ENCODE data around the gene FIZ1.

Gene FIZ1

GRCh38 chr19:55544014-55544413 lies 55.3 kb downstream of the FIZ1 start:
- Histone ChIP-seq H3K36me3 (ENCODE audit: insufficient read depth, low read length) (no peaks in the 10 kb centered on the region), H3K27me3 (ENCODE audit: insufficient read depth, low read length, poor library complexity, severe bottlenecking) (no peaks in the 10 kb centered on the region), H4K20me1 (ENCODE audit: insufficient read depth, low read length, poor library complexity, severe bottlenecking) (no peaks in the 10 kb centered on the region), H3K9me3 (ENCODE audit: insufficient read depth, low read depth, low read length) (no peaks in the 10 kb centered on the region), H3K79me2 (ENCODE audit: insufficient read depth, low read length) (no peaks in the 10 kb centered on the region), H3K4me3 (ENCODE audit: low read length, poor library complexity, severe bottlenecking) (no peak overlapping the region), H3K4me1 (ENCODE audit: insufficient read depth, low read length, poor library complexity, severe bottlenecking) (no peaks in the 10 kb centered on the region), H3F3A (ENCODE audit: low read depth) (no peaks in the 10 kb centered on the region), H3K9me2 (replicated peaks; ENCODE audit: low read depth, low read length) (no peaks in the 10 kb centered on the region), H2AFZ (ENCODE audit: low read length) (no peak overlapping the region), H3K9ac (ENCODE audit: low read depth, low read length, poor library complexity, severe bottlenecking) (no peak overlapping the region), H3K4me2 (ENCODE audit: low read depth, low read length, poor library complexity, severe bottlenecking) (no peak overlapping the region)
- TF ChIP-seq EZH2phosphoT487 (IDR thresholded peaks at IDR 0.05; ENCODE audit: borderline replicate concordance) = no peak
- TF ChIP-seq, protein P1, sequence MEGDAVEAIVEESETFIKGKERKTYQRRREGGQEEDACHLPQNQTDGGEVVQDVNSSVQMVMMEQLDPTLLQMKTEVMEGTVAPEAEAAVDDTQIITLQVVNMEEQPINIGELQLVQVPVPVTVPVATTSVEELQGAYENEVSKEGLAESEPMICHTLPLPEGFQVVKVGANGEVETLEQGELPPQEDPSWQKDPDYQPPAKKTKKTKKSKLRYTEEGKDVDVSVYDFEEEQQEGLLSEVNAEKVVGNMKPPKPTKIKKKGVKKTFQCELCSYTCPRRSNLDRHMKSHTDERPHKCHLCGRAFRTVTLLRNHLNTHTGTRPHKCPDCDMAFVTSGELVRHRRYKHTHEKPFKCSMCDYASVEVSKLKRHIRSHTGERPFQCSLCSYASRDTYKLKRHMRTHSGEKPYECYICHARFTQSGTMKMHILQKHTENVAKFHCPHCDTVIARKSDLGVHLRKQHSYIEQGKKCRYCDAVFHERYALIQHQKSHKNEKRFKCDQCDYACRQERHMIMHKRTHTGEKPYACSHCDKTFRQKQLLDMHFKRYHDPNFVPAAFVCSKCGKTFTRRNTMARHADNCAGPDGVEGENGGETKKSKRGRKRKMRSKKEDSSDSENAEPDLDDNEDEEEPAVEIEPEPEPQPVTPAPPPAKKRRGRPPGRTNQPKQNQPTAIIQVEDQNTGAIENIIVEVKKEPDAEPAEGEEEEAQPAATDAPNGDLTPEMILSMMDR (conservative IDR thresholded peaks at IDR 0.05; ENCODE audit: low read length) = no peak

- Histone ChIP-seq H3K27me3 (ENCODE audit: insufficient read depth, low read length, poor library complexity, severe bottlenecking) (no peaks in the 10 kb centered on the region), H3F3A (ENCODE audit: low read depth) (no peaks in the 10 kb centered on the region), H3K4me3 (ENCODE audit: low read length, poor library complexity, severe bottlenecking) (no peak overlapping the region), H3K4me2 (ENCODE audit: low read depth, low read length, poor library complexity, severe bottlenecking) (no peak overlapping the region), H3K79me2 (ENCODE audit: insufficient read depth, low read length) (no peaks in the 10 kb centered on the region), H4K20me1 (ENCODE audit: insufficient read depth, low read length, poor library complexity, severe bottlenecking) (no peaks in the 10 kb centered on the region), H3K9me3 (ENCODE audit: insufficient read depth, low read depth, low read length) (no peaks in the 10 kb centered on the region), H3K9me2 (replicated peaks; ENCODE audit: low read depth, low read length) (no peaks in the 10 kb centered on the region), H3K9ac (ENCODE audit: low read depth, low read length, poor library complexity, severe bottlenecking) (no peak overlapping the region), H3K4me1 (ENCODE audit: insufficient read depth, low read length, poor library complexity, severe bottlenecking) (no peaks in the 10 kb centered on the region), H2AFZ (ENCODE audit: low read length) (no peak overlapping the region), H3K36me3 (ENCODE audit: insufficient read depth, low read length) (no peaks in the 10 kb centered on the region)
- no peak for TF ChIP-seq EZH2phosphoT487 (IDR thresholded peaks at IDR 0.05; ENCODE audit: borderline replicate concordance)
- TF ChIP-seq, protein P1 (conservative IDR thresholded peaks at IDR 0.05; ENCODE audit: low read length) = no peak
Measured at GRCh38 chr19:55543567-55543966, 55.8 kb downstream of the FIZ1 start.

- no peaks in the 10 kb centered on the region for H3K36me3 ChIP-seq (ENCODE audit: insufficient read depth, low read length)
- no peaks in the 10 kb centered on the region for H3K4me1 ChIP-seq (ENCODE audit: insufficient read depth, low read length, poor library complexity, severe bottlenecking)
- no peaks in the 10 kb centered on the region for H3K79me2 ChIP-seq (ENCODE audit: insufficient read depth, low read length)
- no peaks in the 10 kb centered on the region for H4K20me1 ChIP-seq (ENCODE audit: insufficient read depth, low read length, poor library complexity, severe bottlenecking)
- H3K4me2 ChIP-seq (ENCODE audit: low read depth, low read length, poor library complexity, severe bottlenecking) = no peak overlapping the region
- H2AFZ ChIP-seq (ENCODE audit: low read length) = no peak overlapping the region
- no peaks in the 10 kb centered on the region for H3K9me2 ChIP-seq (replicated peaks; ENCODE audit: low read depth, low read length)
- no peak overlapping the region for H3K9ac ChIP-seq (ENCODE audit: low read depth, low read length, poor library complexity, severe bottlenecking)
- H3K9me3 ChIP-seq (ENCODE audit: insufficient read depth, low read depth, low read length) = no peaks in the 10 kb centered on the region
- H3F3A ChIP-seq (ENCODE audit: low read depth) = no peaks in the 10 kb centered on the region
- no peak for TF ChIP-seq EZH2phosphoT487 (IDR thresholded peaks at IDR 0.05; ENCODE audit: borderline replicate concordance)
- TF ChIP-seq, protein P1 (conservative IDR thresholded peaks at IDR 0.05; ENCODE audit: low read length) = no peak
- no peaks in the 10 kb centered on the region for H3K27me3 ChIP-seq (ENCODE audit: insufficient read depth, low read length, poor library complexity, severe bottlenecking)
- H3K4me3 ChIP-seq (ENCODE audit: low read length, poor library complexity, severe bottlenecking) = no peak overlapping the region
Measured at GRCh38 chr19:55542292-55542855, 56.9 kb downstream of the FIZ1 start.

All from Loucy (cell line).